Measurements from ENCODE around the gene KDM5A.

DNA sequence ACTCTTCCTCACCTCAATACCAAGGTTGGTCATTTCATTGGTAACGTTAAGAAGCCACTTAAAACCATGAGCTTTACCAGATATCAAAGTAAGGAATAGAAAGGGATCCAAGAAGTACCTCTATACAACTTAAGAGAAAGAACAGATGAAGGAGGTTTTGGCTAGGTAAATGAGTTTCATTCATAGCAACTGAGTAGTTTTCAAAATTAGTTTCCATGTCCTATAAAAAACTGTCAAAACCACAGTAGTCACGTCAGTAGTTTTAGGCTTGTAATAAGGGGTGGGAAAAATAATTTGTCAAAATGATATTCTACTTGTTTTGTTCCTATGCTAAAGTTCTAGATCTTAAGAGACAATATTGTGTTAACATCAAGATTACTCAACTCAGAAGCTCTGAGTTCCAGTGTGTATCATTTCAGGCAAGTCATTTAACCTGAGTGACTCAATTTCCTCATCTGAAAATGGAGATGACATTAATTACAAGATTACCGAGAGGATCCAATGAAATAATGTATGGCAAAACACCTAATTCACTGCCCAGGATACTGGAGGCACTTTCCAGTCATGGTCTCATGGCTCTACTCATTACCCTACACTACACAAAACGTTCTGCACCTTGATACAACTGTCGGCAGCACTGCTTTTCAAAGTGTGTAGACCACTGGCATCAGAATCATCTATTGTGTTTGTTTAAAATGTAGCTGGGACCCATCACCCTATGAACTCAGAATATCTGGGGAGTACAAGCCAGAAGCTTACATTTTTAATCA is 102.4 kb downstream of the KDM5A start:
- TF ChIP-seq CTCF (IDR thresholded peaks at IDR 0.05) = no peak
- TF ChIP-seq POLR2A (IDR thresholded peaks at IDR 0.05) = no peak

Measured in vagina (tissue), 2 donors.